ENCODE results near the gene MAGI2.

The MAGI2 gene

GRCh38 chr7:79386688-79387422, 66.6 kb downstream of the MAGI2 start:
- H3K9me3 ChIP-seq (ENCODE audit: insufficient read depth, low read length, severe bottlenecking) = no peaks in the 10 kb centered on the region
- H3K4me3 ChIP-seq (ENCODE audit: low read depth in 1 of 2, low read length in 2 of 2) = no peak overlapping the region
- H4K20me1 ChIP-seq (ENCODE audit: insufficient read depth, low read length) = no peaks in the 10 kb centered on the region
- no peak for TF ChIP-seq EZH2 (IDR thresholded peaks at IDR 0.05; ENCODE audit: borderline replicate concordance, low read depth, low read length, severe bottlenecking)
- no peak for TF ChIP-seq CTCF (IDR thresholded peaks at IDR 0.05; ENCODE audit: borderline replicate concordance, extremely low read depth, low read length, poor library complexity, severe bottlenecking)
- no peak overlapping the region for H3K4me2 ChIP-seq (ENCODE audit: insufficient read depth, low read length)
- no peak overlapping the region for H3K9ac ChIP-seq (ENCODE audit: low read depth, low read length)
- no peaks in the 10 kb centered on the region for H3K4me1 ChIP-seq (ENCODE audit: insufficient read depth, low read length)
- H3K27ac ChIP-seq (ENCODE audit: low read length) = no peak overlapping the region
- no peaks in the 10 kb centered on the region for H3K36me3 ChIP-seq (ENCODE audit: insufficient read depth, low read length)
- H3K27me3 ChIP-seq (ENCODE audit: insufficient read depth, low read length, poor library complexity) = no peaks in the 10 kb centered on the region
- no peak overlapping the region for H2AFZ ChIP-seq (ENCODE audit: low read depth, low read length)
- DNase-seq (no peak), ATAC-seq (ENCODE audit: insufficient read depth, low read depth) (no peak)
- H3K79me2 ChIP-seq (ENCODE audit: insufficient read depth, low read length) = no peaks in the 10 kb centered on the region

- Histone ChIP-seq H3K4me2 (ENCODE audit: insufficient read depth, low read length) (no peak overlapping the region), H4K20me1 (ENCODE audit: insufficient read depth, low read length) (no peaks in the 10 kb centered on the region), H3K9me3 (ENCODE audit: insufficient read depth, low read length, severe bottlenecking) (no peaks in the 10 kb centered on the region), H3K27ac (ENCODE audit: low read length) (no peak overlapping the region), H3K27me3 (ENCODE audit: insufficient read depth, low read length, poor library complexity) (no peaks in the 10 kb centered on the region), H3K4me3 (ENCODE audit: low read depth in 1 of 2, low read length in 2 of 2) (no peak overlapping the region), H3K4me1 (ENCODE audit: insufficient read depth, low read length) (no peaks in the 10 kb centered on the region), H3K9ac (ENCODE audit: low read depth, low read length) (no peak overlapping the region), H2AFZ (ENCODE audit: low read depth, low read length) (no peak overlapping the region), H3K36me3 (ENCODE audit: insufficient read depth, low read length) (no peaks in the 10 kb centered on the region), H3K79me2 (ENCODE audit: insufficient read depth, low read length) (no peaks in the 10 kb centered on the region)
- TF ChIP-seq EZH2 (IDR thresholded peaks at IDR 0.05; ENCODE audit: borderline replicate concordance, low read depth, low read length, severe bottlenecking) (no peak), CTCF (IDR thresholded peaks at IDR 0.05; ENCODE audit: borderline replicate concordance, extremely low read depth, low read length, poor library complexity, severe bottlenecking) (no peak)
- no peak for DNase-seq
- ATAC-seq (ENCODE audit: insufficient read depth, low read depth) = no peak
Observed at GRCh38 chr7:79381921-79382320, 71.5 kb downstream of the MAGI2 start.

GRCh38 chr7:79377097-79377496, 76.4 kb downstream of the MAGI2 start:
- H2AFZ ChIP-seq (ENCODE audit: low read depth, low read length) = no peak overlapping the region
- no peak overlapping the region for H3K4me2 ChIP-seq (ENCODE audit: insufficient read depth, low read length)

More at GRCh38 chr7:79377097-79377496, 76.4 kb downstream of the MAGI2 start:
- peaks cover 2% of the 10 kb centered on the region; the same call in 1 of the 2 replicates for H3K4me1 ChIP-seq (ENCODE audit: insufficient read depth, low read length)
- no peak overlapping the region for H3K27ac ChIP-seq (ENCODE audit: low read length)
- no peak overlapping the region for H3K4me3 ChIP-seq (ENCODE audit: low read depth in 1 of 2, low read length in 2 of 2)
- no peaks in the 10 kb centered on the region for H3K36me3 ChIP-seq (ENCODE audit: insufficient read depth, low read length)
- TF ChIP-seq EZH2 (IDR thresholded peaks at IDR 0.05; ENCODE audit: borderline replicate concordance, low read depth, low read length, severe bottlenecking) (no peak), CTCF (IDR thresholded peaks at IDR 0.05; ENCODE audit: borderline replicate concordance, extremely low read depth, low read length, poor library complexity, severe bottlenecking) (no peak)
- ATAC-seq (ENCODE audit: insufficient read depth, low read depth) = no peak
- H3K9me3 ChIP-seq (ENCODE audit: insufficient read depth, low read length, severe bottlenecking) = no peaks in the 10 kb centered on the region
- DNase-seq = no peak
- H4K20me1 ChIP-seq (ENCODE audit: insufficient read depth, low read length) = no peaks in the 10 kb centered on the region
- H3K9ac ChIP-seq (ENCODE audit: low read depth, low read length) = no peak overlapping the region
- no peaks in the 10 kb centered on the region for H3K79me2 ChIP-seq (ENCODE audit: insufficient read depth, low read length)
- no peaks in the 10 kb centered on the region for H3K27me3 ChIP-seq (ENCODE audit: insufficient read depth, low read length, poor library complexity)

Measured in DND-41 (cell line).